HEK293 (cell line): Measurements from ENCODE around the gene ZNRF2.

Experiments used
- CTCF ChIA-PET: fragments of 350-600 bp; formaldehyde crosslinking; extraction: SDS; loops from one replicate; lab custom pipeline; 2021; ENCODE audit warnings: antibody characterized with exemption; lab: Yijun Ruan, JAX
- POLR2A ChIA-PET: fragments of 300-600 bp; formaldehyde crosslinking; extraction: SDS; loops from one replicate; lab custom pipeline; 2020; ENCODE audit warnings: antibody characterized with exemption, inconsistent platforms; lab: Yijun Ruan, JAX
- H3K27ac ChIP-seq: fragments of 200-500 bp; sonication (Bioruptor generic); 2 replicates; pipeline ENCODE4 v1.5.1; 2014; ENCODE audit warnings: low read depth, low read length, control low read depth, inconsistent platforms; ENCODE audit errors: extremely low read depth
- H3K36me3 ChIP-seq, 2 experiments: fragments of 200-500 bp in 1 of 2; sonication (Bioruptor generic) in 1 of 2; 1 replicate in 1 of 2; 2 replicates in 1 of 2; pipeline ENCODE4 v1.5.1; 2014 to 2017; ENCODE audit warnings: inconsistent platforms in 2 of 2, low read length in 2 of 2; ENCODE audit not compliant: control insufficient read depth in 2 of 2, insufficient read depth in 1 of 2
- H3K4me1 ChIP-seq: fragments of 200-500 bp; sonication (Bioruptor generic); 2 replicates; pipeline ENCODE4 v1.5.1; 2014; ENCODE audit warnings: mild to moderate bottlenecking, low read length, inconsistent platforms; ENCODE audit not compliant: control insufficient read depth, insufficient read depth
- H3K4me3 ChIP-seq: 2 replicates; pipeline ENCODE4 v1.5.1; 2011; ENCODE audit warnings: low read depth, mild to moderate bottlenecking, control low read depth, low read length, moderate library complexity
- H3K9me3 ChIP-seq: fragments of 200-500 bp; sonication (Bioruptor generic); 2 replicates; pipeline ENCODE4 v1.5.1; 2014; ENCODE audit warnings: low read depth, low read length, inconsistent platforms; ENCODE audit not compliant: control insufficient read depth, insufficient read depth
- IKZF3 ChIP-seq: fragments of 450-650 bp; IDR thresholded peaks from 2 replicates; pipeline ENCODE4 v1.5.0; 2018; ENCODE audit warnings: missing biosample characterization, mild to moderate bottlenecking, missing genetic modification characterization, moderate library complexity
- KLF10 ChIP-seq: fragments of 450-650 bp; IDR thresholded peaks from 2 replicates; pipeline ENCODE4 v1.5.1; 2018; ENCODE audit warnings: missing biosample characterization, mild to moderate bottlenecking, missing genetic modification characterization
- OSR2 ChIP-seq: fragments of 450-650 bp; formaldehyde crosslinking; IDR thresholded peaks from 2 replicates; pipeline ENCODE4 v1.5.1; 2016; ENCODE audit warnings: missing biosample characterization, missing genetic modification characterization
- PRDM1 ChIP-seq: fragments of 450-650 bp; formaldehyde crosslinking; IDR thresholded peaks from 2 replicates; pipeline ENCODE4; 2016; ENCODE audit warnings: missing biosample characterization, missing genetic modification characterization
- PRDM6 ChIP-seq: fragments of 450-650 bp; formaldehyde crosslinking; IDR thresholded peaks from 2 replicates; pipeline ENCODE4 v1.5.1; 2017; ENCODE audit warnings: missing biosample characterization, missing genetic modification characterization
- SCRT1 ChIP-seq: fragments of 450-650 bp; formaldehyde crosslinking; IDR thresholded peaks from 2 replicates; pipeline ENCODE4 v1.5.1; 2016; ENCODE audit warnings: missing biosample characterization, missing genetic modification characterization, borderline replicate concordance
- SCRT2 ChIP-seq: fragments of 450-650 bp; formaldehyde crosslinking; IDR thresholded peaks from 2 replicates; pipeline ENCODE4 v1.5.1; 2016; ENCODE audit warnings: missing biosample characterization, missing genetic modification characterization
- ZNF335 ChIP-seq: fragments of 450-650 bp; formaldehyde crosslinking; conservative IDR thresholded peaks from 2 replicates; pipeline ENCODE4 v1.5.1; 2016; ENCODE audit warnings: missing biosample characterization, missing genetic modification characterization
- ZNF362 ChIP-seq: fragments of 450-650 bp; formaldehyde crosslinking; IDR thresholded peaks from 2 replicates; pipeline ENCODE4 v1.5.1; 2016; ENCODE audit warnings: missing biosample characterization, missing genetic modification characterization
- ZNF600 ChIP-seq: fragments of 450-650 bp; formaldehyde crosslinking; IDR thresholded peaks from 2 replicates; pipeline ENCODE4 v1.5.1; 2016; ENCODE audit warnings: missing biosample characterization, missing genetic modification characterization
- ZNF629 ChIP-seq: fragments of 450-650 bp; formaldehyde crosslinking; IDR thresholded peaks from 2 replicates; pipeline ENCODE4 v1.5.1; 2017; ENCODE audit warnings: missing biosample characterization, missing genetic modification characterization
- ZNF654 ChIP-seq: fragments of 450-650 bp; formaldehyde crosslinking; IDR thresholded peaks from 2 replicates; pipeline ENCODE4 v1.5.1; 2016; ENCODE audit warnings: low read depth, missing biosample characterization, missing genetic modification characterization
- ZNF664 ChIP-seq: fragments of 450-650 bp; formaldehyde crosslinking; IDR thresholded peaks from 2 replicates; pipeline ENCODE4 v1.5.1; 2016; ENCODE audit warnings: missing biosample characterization, missing genetic modification characterization
- ZNF768 ChIP-seq: fragments of 450-650 bp; formaldehyde crosslinking; IDR thresholded peaks from 2 replicates; pipeline ENCODE4 v1.5.1; 2018; ENCODE audit warnings: missing biosample characterization, mild to moderate bottlenecking, missing genetic modification characterization
- ZNF792 ChIP-seq: fragments of 450-650 bp; formaldehyde crosslinking; IDR thresholded peaks from 2 replicates; pipeline ENCODE4 v1.5.1; 2016; ENCODE audit warnings: missing biosample characterization, missing genetic modification characterization
- ZSCAN16 ChIP-seq: fragments of 450-650 bp; formaldehyde crosslinking; IDR thresholded peaks from 2 replicates; pipeline ENCODE4 v1.5.1; 2016; ENCODE audit warnings: missing biosample characterization, missing genetic modification characterization
- ZXDB ChIP-seq: fragments of 450-650 bp; formaldehyde crosslinking; IDR thresholded peaks from 2 replicates; pipeline ENCODE4 v1.5.1; 2016; ENCODE audit warnings: missing biosample characterization, missing genetic modification characterization
- TF ChIP-seq, protein P1 (sequence below): fragments of 450-650 bp; formaldehyde crosslinking; IDR thresholded peaks from 2 replicates; pipeline ENCODE4 v1.5.1; 2017; ENCODE audit warnings: missing biosample characterization, missing genetic modification characterization

ZNRF2 gene

DNA sequence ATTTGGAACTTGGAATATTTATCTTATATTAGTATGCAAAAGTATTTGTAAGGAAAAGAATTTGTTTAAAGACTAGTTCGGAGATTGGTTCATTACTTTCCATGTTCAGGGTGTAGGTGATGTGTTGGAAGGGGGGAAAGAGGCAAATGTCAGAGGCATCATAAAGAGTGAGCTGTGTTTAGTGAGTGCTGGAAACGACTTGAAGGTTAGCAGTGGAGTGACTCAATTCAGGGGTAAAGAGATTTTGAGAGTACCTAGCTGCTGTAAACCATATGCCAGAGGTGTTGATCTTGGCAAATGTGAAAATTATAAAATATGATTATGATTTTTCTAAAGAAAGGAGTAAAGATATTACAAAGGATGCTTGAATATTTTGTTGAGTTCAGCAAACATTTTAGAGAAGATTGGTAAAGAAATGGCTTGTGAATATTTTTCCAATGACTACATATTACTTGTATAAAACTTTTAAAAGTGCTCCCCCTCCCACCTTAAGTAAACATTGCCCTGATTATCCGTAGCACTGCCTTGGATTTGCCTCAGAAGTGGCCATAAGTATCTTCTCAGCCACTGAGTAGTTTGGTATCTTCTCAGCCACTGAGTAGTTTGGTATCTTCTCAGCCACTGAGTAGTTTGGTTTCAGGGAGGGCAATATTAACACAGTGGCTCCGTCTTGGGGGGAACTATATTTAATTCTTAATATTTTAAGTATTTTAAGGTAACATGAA, 51.5 kb downstream of the ZNRF2 start (continued):
- TF ChIP-seq PRDM6 (tag by site-specific recombination) (0 out of 2 replicates have a peak, but pooled peaks have one; percentile 14), OSR2 (tag by site-specific recombination) (peak; percentile 12; the same call in 1 of the 2 replicates), IKZF3 (tag by site-specific recombination) (no peak), ZNF600 (tag by site-specific recombination) (0 out of 2 replicates have a peak, but pooled peaks have one; percentile 41), ZSCAN16 (tag by site-specific recombination) (no peak)
- TF ChIP-seq, all 188 proteins: peak for 5

DNA sequence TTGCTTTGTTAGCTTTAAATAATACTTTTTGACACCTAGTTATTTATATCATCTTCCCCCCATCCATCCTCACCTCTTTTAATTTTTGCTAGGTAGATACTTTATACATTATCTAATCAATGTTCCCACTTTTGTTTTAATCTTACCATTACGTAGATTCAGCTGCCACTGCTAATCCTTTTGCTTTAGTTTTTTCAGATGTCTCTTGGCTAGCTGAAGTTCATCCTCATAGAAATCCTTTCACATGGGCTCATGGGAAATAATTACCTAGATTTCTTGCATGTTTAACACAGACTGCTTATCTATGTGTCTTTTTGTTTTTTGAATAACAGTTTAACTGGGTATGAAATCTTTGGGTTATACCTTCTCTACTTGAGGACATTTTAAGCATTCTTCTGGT, 60.1 kb downstream of the ZNRF2 start:
- POLR2A ChIA-PET = no interaction called here
- CTCF ChIA-PET = interaction anchor here (1.1 kb wide), 1 partner anchor 8 kb away, joined by 3 read pairs; no protein-coding TSS in a partner anchor
- no peaks in the 10 kb centered on the region for H3K9me3 ChIP-seq
- H3K27ac ChIP-seq = no peak overlapping the region
- peaks cover 17% of the 10 kb centered on the region for H3K4me1 ChIP-seq
- H3K36me3 ChIP-seq = no peaks in the 10 kb centered on the region
- TF ChIP-seq, protein P1, sequence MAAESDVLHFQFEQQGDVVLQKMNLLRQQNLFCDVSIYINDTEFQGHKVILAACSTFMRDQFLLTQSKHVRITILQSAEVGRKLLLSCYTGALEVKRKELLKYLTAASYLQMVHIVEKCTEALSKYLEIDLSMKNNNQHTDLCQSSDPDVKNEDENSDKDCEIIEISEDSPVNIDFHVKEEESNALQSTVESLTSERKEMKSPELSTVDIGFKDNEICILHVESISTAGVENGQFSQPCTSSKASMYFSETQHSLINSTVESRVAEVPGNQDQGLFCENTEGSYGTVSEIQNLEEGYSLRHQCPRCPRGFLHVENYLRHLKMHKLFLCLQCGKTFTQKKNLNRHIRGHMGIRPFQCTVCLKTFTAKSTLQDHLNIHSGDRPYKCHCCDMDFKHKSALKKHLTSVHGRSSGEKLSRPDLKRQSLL (tag by site-specific recombination) = no peak
- peak; percentile 73 for TF ChIP-seq PRDM6 (tag by site-specific recombination)
- no peak overlapping the region for H3K4me3 ChIP-seq

DNA sequence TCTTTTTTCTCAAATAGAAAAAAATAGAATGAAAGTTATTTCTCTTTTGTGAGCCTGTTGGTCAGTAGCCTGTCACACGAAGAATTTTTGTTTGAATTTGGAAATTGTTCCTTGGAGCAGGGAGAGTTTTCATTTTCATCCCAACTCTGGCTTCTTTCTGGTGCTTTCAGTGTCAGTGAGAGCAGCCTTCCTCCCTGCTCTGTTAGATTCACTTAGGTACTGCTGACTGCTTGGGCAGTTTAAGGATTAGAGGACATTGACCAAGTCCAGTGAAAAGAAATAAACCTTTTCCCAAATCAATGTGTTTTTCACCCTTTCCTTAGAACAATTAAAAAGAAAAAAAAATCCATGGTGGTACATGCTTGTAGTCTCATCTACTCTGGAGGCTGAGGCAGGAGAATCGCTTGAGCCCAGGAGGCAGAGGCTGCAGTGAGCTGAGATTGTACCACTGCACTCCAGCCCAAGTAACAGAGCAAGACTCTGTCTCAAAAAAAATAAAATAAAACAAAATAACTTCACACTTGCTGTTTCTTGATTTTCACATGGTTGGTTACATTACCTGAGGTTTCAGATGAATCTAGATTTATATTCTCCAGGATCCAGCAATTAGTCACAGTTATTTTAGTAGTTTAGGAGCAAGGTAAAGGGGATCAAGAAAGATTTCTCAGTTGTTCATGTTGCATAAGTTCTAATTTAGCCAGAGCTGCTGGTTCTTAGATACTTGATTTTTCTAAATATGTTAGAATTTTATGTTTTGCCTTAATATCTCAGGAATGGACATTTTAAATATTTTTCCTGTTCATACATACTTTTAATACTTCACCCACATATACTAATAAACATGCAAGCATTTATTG, 63.1 kb downstream of the ZNRF2 start:
- peaks cover 33% of the 10 kb centered on the region for H3K4me1 ChIP-seq
- CTCF ChIA-PET = no interaction called here
- peak; percentile 32; the same call in 1 of the 2 replicates for TF ChIP-seq PRDM1 (tag by site-specific recombination)
- no peak for TF ChIP-seq ZNF654

DNA sequence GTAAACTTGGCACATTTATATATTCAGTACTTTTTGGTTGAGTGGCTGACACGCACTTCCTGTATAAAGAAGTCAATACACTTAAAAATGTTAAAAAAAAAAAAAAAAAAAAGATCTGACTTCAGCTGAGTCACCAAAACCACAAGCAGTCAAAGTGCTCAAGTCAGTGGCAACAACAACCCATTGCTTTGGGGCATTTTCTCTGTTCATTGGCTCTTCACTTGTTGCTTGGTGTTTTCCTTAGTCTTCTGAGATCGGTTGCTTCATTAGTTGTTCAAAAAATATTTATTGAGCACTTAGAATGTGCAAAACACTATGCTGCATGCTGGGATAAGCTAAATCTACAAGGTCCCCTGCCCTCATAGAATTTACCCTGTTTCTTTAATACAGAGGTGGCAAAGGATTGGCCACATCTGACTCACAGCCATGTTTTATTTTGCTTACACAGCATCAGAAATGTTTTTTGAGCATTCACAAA, 63.7 kb downstream of the ZNRF2 start:
- Histone ChIP-seq H3K36me3 (no peaks in the 10 kb centered on the region), H3K27ac (peak overlapping the region; percentile 1; the same call in 1 of the 2 replicates), H3K4me3 (no peak overlapping the region; the same call in 1 of the 2 replicates), H3K9me3 (no peaks in the 10 kb centered on the region), H3K4me1 (peaks cover 40% of the 10 kb centered on the region)
- ChIA-PET POLR2A (interaction anchor here (1.2 kb wide), 1 partner anchor 63 kb away, joined by 3 read pairs; the partner anchor contains the start of gene ZNRF2), CTCF (no interaction called here)
- TF ChIP-seq ZNF629 (tag by site-specific recombination) (peak; percentile 65), PRDM6 (tag by site-specific recombination) (peak; percentile 52), ZNF768 (tag by site-specific recombination) (0 out of 2 replicates have a peak, but pooled peaks have one; percentile 15), SCRT2 (peak; percentile 90), ZXDB (tag by site-specific recombination) (peak; percentile 54), ZNF792 (tag by site-specific recombination) (no peak), ZNF335 (tag by site-specific recombination) (peak; percentile 32; the same call in 1 of the 2 replicates), KLF10 (tag by site-specific recombination) (no peak), SCRT1 (peak; percentile 64; the same call in 1 of the 2 replicates), ZNF362 (peak; percentile 88; the same call in 1 of the 2 replicates), ZNF664 (peak; percentile 88)

More for the DNA sequence above, 63.1 kb downstream of the ZNRF2 start:
- POLR2A ChIA-PET = interaction anchor here (1.2 kb wide), 1 partner anchor 62 kb away, joined by 3 read pairs; the partner anchor contains the start of gene ZNRF2
- H3K27ac ChIP-seq = no peak overlapping the region
- no peak overlapping the region for H3K4me3 ChIP-seq
- no peaks in the 10 kb centered on the region for H3K9me3 ChIP-seq
- no peaks in the 10 kb centered on the region for H3K36me3 ChIP-seq
